Right kidney (tissue), 1 donor: ENCODE data around the gene NPTXR.

ENCODE experiments used
- DNase-seq: peaks from one replicate; pipeline ENCODE4 v3.0.0-alpha.2; 2016

The NPTXR gene

DNA sequence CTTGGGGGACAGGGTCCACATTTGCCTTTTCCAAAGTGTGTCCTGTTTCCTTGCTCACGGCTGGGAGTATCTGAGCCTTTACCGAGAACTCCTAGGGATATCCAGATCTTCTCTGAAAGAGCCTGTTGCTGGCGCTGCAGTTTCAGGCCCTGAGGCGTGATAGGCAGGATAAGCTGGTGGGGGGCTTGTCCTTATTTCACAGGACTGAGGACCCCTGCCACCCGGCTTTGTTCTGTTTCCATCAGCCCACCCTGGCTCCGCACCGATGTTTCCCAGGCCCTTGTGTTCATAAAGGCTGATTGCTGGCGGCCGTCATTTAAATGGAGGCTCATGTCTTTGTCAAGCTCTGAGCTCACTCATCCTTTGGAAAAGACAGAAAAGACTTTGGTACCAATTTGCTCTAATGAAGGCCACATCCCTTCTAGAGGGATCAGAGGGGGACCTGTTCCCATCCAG is 9.4 kb upstream of the NPTXR start:
- DNase-seq, result no peak

DNA sequence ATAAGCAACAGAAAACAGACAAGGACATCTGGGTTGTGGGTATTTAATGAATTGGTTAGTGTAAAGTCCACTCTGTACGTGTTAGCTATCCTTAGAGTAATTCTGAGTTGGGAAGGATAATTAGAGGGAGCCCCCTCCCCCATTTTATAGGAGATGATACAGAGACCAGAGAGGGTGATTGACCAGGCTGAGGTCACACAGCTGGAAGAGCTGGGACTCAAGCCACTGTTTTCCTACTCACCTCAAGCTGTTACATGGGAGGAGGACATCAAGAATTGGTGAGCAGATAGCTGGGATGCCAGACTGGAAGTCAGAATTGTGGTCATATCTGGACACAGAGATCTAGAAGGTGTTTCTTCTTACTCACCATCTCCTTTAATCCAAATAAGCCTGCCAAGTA is 8.7 kb upstream of the NPTXR start:
- DNase-seq, result no peak

DNA sequence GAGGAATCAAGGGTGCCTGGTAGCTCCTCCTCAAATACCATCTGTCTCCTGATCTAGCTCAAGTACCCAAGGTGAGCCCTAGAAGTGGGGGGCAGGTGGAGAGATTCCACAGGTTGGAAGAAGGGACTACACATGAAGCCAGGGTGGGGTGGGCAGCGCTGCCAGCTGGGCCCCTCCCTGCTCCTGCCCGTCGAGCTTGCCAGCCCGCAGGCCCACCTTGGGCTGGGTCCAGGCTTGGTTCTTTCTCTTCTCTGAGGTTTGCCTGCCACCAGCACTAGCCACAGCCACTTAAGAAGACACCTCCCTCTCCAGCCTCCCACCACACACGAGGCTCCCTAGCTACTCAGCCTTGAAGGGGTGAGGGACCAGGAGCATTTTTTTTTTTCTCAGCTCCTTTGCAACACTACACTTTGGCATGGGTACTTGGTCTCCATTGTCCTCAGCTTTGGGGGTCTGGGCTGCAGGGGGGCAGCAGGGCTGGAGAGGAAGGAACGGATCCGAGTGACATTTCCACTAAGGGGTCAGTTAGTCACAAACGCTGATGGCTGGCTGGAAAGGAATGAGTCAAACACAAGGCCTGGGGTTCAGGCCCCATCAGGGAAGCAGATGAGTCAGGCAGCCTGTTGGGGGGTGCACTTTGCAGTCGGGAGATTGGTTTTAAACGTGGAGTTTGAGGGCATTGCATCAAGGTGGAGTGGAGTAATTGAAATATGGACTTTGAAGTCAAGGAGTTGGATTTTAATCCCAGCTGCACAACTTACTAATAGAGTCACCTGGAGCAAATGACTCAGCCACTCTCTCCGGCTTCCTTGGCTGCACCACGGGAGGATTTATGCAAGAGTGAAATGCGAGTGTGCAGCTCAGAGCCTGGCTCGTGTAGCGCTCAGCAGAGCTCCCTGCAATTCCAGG is 7.4 kb upstream of the NPTXR start:
- no peak for DNase-seq

DNA sequence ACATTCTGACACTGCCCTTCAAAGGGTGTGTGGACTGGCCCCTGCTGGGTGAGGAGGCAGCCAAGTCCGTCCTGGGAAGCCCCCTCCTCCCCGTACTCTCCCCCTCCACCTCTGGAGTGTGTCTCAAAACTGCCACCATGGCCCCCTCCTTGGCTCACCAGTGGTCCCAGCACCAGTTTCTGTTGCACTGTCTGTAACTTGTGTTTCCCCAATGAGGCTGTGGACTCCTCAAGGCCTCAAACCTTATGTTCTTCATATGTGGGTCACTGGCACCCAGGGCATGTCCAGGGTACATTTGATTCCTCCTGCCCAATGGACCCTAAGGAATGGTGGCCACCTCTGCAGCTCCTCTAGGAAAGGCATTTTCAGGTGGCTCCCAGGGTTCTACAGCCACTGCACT is 6.6 kb upstream of the NPTXR start:
- DNase-seq, result no peak

DNA sequence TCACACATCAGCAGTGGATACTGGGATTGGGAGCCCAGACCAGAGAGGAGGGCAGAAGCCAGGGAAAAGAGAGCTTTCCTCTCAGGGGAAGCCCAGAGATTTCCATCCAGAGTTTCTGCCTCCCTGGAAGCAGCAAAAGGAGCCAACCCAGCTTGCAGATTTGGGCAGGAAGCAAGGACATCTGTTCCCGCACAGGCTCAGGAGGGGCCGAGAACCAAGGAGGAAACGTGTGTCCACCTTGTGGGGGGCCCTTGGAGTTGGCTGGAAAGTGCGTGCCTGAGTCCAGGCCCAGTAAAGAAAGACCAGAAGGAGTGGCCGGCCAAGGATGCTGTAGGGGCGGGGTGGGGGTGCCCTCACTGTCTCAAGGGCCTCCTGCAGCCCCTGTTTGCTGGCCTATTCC is 6.0 kb upstream of the NPTXR start:
- DNase-seq, result no peak

DNA sequence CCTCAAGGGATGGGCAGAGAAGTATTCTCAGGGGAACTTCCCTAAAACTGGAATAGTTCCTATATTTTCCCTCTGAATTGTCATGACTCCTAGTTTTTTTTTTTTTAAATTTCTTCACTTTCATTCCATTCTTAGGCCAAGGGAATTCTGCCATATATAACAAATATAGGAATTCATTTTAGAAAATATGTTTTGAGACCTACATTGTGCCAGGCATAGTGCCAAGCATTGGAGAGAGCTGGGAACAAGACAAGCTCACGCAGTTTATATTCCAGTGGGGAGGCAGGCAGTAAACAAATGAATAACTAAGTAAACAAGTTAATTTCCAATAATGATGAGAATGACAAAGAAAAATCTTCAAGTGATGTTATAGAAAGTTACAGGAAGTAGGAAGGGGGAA is 2.6 kb upstream of the NPTXR start:
- no peak for DNase-seq

DNA sequence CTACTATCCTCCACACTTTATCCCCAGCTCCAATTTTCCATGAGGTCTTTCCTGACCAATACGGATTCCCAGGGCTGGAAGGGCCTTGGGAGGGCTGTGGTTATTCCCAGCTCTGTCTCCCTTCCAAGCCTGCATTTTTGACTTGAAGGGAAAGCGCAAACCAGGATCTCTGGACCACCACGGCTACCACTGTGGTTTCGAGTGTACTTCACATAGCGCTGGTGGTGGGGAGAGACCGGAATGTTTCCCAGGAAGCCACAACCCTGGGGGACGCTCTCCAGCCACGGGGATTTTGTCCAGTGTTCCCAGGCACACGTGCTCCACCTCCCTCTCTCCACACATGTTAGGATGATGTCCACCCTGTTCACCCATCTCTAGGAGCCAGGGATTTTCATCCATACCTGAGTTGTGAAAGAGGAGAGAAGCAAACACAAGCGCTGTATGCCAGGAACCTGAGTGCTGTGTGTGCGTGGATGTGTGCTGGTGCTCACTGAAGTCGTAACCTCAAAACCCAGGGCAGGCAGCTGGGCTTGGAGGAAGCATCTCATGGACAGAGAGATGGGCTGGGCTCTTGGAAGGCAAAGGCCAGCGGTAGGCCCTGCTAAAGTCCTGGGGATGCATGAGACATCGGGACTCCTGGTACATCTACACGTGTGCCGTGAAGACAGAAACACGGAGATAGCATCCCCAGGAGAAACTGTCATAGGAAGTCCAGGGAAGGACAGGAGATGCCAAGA is 1.3 kb upstream of the NPTXR start:
- DNase-seq, result no peak

DNA sequence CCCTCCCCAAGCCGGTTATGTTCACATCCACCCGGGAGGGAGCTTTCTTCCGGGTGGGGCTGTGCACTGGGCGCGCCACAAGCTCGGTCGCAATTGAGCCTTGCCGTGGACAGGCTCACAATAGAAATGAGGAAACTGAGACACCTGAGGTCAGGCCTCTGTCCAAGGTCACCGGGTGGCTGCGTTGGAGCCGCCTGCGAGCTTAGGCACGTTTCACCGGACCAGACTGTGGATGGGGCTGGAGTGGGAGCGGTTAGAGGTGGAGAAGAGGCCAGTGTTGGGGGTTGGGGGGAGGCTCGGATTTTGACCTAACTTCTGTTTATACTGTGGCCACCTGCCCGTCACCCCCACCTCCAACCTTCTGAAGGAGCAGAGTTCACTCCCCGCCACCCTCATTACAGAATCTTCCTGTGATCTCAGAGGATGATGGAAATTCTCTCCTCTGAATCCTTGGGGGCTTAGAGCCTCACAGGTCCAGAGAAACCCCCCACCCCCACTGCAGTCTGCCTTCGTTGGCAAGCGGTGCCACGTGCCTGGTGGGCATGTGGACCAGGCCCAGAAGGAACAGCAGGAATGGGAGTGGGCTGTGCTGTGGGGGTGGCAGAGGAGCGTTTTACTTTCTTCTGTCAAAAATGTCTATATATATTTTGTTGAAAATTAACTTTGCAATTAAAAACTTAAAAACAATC is 631 bp upstream of the NPTXR start:
- DNase-seq, result no peak

DNA sequence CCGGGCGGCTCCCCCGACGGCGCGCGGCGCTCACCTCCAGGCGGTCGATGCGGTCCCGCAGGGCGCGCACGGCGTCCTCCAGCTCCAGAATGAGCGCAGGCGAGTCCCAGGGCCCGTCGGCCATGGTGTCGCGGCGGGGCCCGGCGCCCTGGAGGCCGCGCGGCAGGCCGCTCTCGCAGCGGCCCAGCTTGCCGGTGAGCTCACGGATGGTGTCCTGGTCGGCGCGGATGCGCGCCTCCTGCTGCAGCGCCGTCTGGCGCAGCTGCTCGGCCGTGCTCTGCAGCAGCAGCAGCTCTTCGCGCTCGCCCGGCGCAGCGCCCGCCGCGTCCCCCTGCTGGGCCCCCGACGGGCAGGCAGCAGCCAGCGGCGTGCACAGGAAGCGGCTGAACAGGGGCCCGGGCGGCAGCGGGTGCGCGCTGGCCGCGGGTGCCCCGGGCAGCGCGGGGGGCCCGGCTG is 599 bp downstream of the NPTXR start:
- peak; percentile 83 for DNase-seq

DNA sequence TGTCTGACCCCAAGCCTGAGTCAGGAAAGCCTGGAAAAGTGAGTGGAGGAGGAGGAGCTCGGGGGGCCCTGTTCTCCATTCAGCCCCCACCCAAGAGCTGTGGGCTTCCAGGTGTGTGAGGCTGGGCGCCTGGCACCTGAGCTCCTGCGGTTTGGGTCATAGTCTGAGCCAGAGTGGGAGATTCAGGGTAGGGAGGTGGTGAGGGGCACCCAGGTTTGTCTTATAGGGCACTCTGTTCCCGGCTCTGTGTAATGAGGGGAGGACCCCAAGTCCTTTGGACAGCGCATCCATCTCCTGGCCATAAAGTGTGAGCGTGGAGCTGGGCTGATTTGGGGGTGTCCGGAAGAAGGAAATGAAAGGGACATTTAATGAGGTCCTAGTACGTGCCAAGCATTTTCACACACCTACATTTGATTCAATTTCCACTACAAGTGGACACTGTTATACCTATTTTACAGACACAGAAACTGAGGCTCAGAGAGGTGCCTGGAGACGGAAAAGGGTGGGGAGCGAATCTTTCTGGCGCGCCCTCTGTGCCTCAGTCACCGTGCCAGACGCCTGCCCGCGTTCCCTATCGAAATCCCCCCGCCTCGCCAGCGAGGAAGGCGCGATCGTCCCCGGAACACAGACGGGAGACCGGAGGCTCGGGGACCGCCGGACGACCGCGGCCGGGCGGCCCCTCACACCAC is 1.2 kb downstream of the NPTXR start:
- no peak for DNase-seq

DNA sequence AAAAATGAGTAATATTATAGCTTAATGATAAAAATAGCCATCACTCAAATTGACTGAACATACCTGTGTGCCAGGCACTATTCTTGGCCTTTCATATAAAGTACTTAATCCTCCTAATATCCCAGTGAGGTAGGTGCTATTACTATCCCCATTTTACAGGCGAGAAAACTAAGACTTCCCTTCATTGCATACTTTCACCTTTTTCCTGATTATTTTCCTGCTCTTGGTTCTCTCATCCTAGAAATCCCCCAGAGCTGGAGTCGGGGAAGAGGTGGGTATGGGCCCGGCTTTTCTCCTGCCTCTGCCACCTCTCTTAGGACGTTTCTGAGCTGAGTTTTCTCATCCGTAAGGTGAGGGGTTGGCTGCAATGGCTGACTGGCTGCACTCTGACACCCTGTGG is 2.2 kb downstream of the NPTXR start:
- DNase-seq, result no peak

DNA sequence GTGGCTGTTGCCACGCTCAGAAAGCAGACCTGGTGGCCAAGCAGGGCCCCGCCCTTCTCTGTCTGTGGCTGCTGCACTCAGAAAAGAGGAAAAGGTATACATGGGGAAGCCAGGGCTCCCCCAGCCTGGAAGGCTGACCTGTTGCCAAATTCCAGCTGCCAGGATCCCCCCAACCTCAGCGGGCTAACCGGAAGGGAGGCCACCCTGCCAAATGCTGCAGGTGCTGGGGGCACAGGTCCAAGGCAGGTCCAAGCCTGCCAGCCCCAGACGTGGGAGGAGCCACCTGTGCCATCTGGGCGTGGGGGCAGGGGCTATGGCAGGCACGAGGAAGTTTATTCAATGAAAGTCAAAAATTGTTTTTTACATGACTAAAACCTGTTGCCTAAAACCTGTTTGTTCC is 2.6 kb downstream of the NPTXR start:
- no peak for DNase-seq

DNA sequence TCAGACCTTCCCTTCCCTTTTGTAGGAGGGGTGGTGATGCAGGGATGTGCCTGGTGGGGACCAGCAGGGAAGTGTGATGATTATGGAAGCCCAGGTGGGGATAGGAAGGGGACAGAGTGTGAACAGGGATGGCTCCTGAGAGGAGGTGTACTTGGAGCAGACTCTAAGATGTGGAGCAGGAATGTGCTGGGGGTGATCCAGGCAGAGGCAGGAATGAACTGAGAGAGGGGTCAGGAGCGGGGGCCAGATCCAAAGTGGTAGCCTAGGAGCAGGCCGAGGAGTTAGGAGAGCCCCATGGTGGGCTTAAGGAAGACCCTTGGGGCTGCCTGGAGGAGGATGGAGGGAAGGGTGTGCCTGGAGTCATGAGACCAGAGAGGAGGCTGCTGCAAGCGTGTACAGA is 3.7 kb downstream of the NPTXR start:
- DNase-seq, result no peak

DNA sequence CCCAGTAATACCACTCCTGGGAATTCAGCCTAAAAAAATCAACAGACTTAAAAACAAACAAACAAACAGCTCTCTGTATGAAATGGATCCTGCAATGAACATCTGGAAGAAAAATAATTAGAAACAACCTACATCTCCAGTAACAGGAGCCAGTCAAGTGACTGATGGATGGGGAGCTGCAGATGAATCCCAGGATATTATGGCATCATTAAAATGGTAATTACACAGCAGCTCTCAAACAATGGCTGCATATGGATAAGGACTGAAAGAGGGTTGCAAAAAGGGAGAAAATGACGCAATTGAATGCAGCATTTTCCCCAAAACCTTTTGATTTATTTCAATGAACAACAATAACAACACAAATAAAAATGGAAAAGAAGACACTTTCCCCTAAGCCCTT is 4.1 kb downstream of the NPTXR start:
- no peak for DNase-seq

DNA sequence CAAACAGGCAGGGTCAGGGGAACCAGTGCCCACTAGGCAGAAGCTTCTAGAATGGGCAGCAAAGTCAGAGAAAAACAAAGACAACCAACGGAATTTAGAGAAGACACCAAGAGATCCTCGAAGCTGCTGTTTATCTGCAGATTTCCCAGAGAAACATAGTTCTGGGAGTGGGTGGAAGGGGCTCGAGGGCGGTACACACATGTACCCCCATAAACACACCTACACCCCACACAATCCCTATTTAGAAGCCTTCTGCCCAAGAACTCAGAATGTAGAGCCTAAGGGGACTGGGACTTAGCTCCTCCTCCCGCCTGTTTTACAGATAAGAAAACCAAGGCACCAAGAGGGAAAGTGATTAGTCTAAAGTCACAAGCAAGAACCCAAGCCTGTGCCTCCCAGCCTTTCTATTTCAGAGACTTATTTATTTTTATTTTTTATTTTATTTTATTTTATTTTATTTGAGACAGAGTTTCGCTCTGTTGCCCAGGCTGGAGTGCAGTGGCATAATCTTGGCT is 6.4 kb downstream of the NPTXR start:
- no peak for DNase-seq

DNA sequence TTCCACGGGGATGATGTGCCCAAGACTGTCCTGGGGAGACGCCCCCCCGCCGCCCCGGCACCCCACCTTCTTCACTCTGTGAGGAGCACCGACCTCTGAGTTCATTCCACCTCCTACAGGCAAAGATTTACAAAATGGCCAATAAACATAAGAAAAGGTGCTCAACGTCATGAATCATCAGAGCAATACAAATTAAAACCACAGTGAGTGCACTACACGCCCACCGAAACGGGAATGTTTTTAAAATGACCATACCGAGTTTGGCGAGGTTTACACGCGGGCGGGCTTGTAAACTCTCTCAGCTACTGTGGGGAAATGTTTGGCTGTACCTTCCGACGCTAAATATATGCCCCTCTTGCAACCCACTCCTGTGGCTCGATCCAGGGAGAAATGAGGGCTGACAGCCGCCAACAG is 7.9 kb downstream of the NPTXR start:
- DNase-seq, result no peak

DNA sequence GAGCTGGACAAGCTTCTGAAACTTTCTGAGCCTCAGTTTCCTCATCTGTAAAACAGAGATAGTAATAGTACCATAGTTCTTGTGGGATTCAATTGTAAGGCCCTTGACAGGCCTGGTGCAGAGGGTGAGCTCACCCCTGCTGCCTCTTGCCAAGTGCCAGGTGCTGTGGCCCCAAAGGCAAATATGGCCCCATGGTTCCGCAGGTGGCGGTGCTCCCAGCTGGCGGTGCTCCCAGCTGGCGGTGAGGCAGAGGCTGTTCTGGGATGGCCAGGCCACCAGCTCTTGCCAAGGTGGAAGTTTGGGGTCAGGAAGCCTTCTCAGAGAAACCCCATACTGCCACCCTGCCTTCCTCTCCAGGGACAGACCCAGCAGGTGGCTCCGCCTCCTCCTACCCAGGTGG is 8.8 kb downstream of the NPTXR start:
- DNase-seq, result no peak

DNA sequence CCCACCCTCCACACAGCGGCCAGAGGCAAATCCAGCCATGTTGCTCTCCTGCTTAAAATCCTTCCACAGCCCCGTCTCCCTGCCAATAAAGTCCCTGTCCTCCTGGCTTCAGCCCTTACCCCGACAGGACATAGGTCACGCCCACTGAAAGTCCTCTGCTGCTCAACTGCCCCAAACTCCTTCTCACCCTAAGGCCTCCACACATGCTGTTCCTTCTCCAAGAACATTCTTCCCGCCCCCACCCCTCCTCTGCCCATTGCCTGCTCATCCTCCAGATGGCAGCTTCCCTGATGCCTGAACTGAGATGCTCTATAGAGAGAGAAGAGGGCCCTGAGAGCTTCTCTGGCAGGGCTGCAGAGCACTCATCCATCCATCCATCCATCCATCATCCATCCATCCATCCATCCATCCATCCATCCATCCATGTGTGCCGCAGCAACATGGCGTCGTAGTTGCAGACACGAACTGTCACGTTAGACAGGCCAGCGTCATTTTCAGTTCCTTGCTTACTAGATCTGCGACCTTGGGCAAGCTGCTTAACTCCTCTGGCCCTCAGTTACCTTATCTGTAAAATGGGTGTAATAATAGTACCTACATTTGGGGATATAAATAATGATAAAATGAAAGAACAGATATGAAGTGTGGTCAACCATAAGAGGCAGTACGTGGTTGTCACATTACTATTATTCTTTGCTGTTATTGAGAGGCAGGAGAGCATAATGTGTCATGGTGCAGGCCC is 9.4 kb downstream of the NPTXR start:
- DNase-seq, result no peak

DNA sequence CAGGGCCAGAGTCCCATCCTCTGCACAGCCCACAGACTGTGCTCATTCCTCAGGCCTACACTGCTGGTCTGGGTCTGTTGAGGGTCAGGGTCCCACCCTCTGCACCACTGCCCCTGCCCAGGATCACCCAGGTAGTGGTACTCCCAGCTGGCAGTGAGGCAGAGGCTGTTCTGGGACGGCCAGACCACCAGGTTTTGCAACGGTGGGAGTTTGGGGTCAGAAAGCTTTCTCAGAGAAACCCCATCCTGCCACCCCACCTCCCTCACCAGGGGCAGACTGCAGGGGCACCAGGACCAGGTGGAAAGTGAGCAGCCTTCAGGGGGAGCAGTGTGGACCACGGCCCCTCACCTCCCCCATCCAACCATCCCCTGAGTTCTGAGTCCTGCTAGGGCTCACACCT is 10.8 kb downstream of the NPTXR start:
- DNase-seq, result no peak

DNA sequence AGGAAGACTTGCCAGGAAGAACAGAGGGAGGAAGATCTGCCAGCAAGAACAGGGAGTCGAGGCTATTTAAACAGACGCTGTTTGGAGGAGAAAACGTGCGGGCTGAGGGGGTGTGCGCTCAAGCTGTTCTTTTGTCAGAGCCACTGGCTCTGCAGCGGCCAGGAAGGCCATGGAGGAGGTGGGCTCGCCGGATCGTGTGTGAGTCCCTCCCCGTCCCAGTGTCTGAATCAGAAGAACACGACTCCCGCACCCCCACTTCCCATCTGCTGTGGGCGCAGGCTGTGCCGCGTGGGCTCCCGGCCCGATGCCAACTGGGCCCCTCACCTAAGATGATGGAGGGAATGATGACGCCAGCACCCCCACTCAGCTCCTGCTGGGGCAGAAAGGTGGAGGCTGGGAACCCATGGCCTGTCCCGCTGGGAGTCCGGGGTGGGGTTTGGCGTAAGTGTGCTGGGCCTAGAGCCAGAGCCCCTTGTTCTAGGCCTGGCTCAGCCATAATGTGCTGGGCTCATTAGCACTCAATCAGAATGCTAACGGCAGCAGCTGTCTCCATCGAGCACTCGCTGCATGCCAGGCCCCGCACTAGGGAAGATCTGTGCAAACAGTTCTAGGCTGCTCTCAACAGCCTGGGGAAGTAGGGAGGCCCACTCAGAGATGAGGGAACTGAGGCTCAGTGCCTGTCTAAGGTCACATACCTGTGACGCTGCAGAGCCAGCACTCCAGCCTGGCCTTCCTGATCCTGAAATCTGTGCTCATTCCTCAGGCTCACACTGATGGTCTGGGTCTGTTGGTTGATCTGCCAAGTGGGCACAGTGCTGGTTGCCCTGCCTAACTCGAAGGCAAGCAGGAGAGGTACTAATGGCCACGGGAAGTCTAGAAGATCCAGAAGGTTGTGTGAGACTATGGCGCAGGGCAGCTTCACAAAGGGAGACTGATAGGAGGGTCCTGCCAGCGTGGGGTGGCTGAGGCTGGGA is 11.5 kb downstream of the NPTXR start:
- no peak for DNase-seq
